GM21528 (cell line): ENCODE data around the gene PID1.

Source experiments
- ATAC-seq: cut with Tn5 transposase; IDR thresholded peaks from one replicate; pipeline ENCODE4 v1.9.1; 2021; ENCODE audit warnings: mild to moderate bottlenecking, moderate library complexity; ENCODE audit not compliant: unreplicated experiment, low FRiP score

The PID1 gene

GRCh38 chr2:229044581-229044980 is 226.5 kb downstream of the PID1 start:
- ATAC-seq = no peak

- ATAC-seq = no peak
These were observed 227.4 kb downstream of the PID1 start for GRCh38 chr2:229043681-229044080.

- no peak for ATAC-seq
These were observed 228.7 kb downstream of the PID1 start for GRCh38 chr2:229042349-229042748.

- ATAC-seq = no peak
These were observed 229.4 kb downstream of the PID1 start for GRCh38 chr2:229041691-229042090.

- no peak for ATAC-seq
These were observed 233.5 kb downstream of the PID1 start for GRCh38 chr2:229037621-229038020.

- no peak for ATAC-seq
These were observed 237.3 kb downstream of the PID1 start for GRCh38 chr2:229033816-229034215.

- no peak for ATAC-seq
These were observed 238.4 kb downstream of the PID1 start for GRCh38 chr2:229032608-229033234.

GRCh38 chr2:229027353-229028105 is 243.6 kb downstream of the PID1 start:
- ATAC-seq = no peak

GRCh38 chr2:229025653-229026052 is 245.4 kb downstream of the PID1 start:
- no peak for ATAC-seq

- ATAC-seq = no peak
These were observed 248.4 kb downstream of the PID1 start for GRCh38 chr2:229022652-229023051.

- no peak for ATAC-seq
These were observed 249.0 kb downstream of the PID1 start for GRCh38 chr2:229022071-229022470.

GRCh38 chr2:229009816-229010215 is 261.3 kb downstream of the PID1 start:
- ATAC-seq = no peak

GRCh38 chr2:229003256-229003655 is 267.8 kb downstream of the PID1 start:
- no peak for ATAC-seq

- no peak for ATAC-seq
These were observed 269.9 kb downstream of the PID1 start for GRCh38 chr2:229001196-229001595.

- ATAC-seq = no peak
These were observed 271.8 kb downstream of the PID1 start for GRCh38 chr2:228999326-228999725.

GRCh38 chr2:228988786-228989185 is 282.3 kb downstream of the PID1 start:
- ATAC-seq = no peak

- no peak for ATAC-seq
These were observed 283.5 kb downstream of the PID1 start for GRCh38 chr2:228987441-228988155.

- no peak for ATAC-seq
These were observed 284.1 kb downstream of the PID1 start for GRCh38 chr2:228986961-228987360.

- ATAC-seq = no peak
These were observed 287.4 kb downstream of the PID1 start for GRCh38 chr2:228983700-228984099.

GRCh38 chr2:228974169-228974568 is 296.9 kb downstream of the PID1 start:
- no peak for ATAC-seq
